Muscle layer of duodenum (tissue), 2 donors: ENCODE measurements around the gene SPECC1.

Experiments used
- H3K27ac ChIP-seq: one replicate; pipeline ENCODE4 v1.7.0; 2013; ENCODE audit warnings: mild to moderate bottlenecking, low read length
- H3K27me3 ChIP-seq: one replicate; pipeline ENCODE4 v1.7.0; 2013; ENCODE audit warnings: low read depth, mild to moderate bottlenecking, control low read depth, low read length
- H3K36me3 ChIP-seq, 2 donors: one replicate each; pipeline ENCODE4 v1.7.0; 2013; ENCODE audit warnings: low read length in 2 of 2, control low read depth in 1 of 2, mild to moderate bottlenecking in 1 of 2; ENCODE audit not compliant: insufficient read depth in 2 of 2, control insufficient read depth in 1 of 2
- H3K4me1 ChIP-seq, 2 donors: one replicate each; pipeline ENCODE4 v1.7.0; 2013; ENCODE audit warnings: low read length in 2 of 2, mild to moderate bottlenecking in 2 of 2, control low read depth in 1 of 2, moderate library complexity in 1 of 2; ENCODE audit not compliant: insufficient read depth in 2 of 2, control insufficient read depth in 1 of 2
- H3K4me3 ChIP-seq, 2 donors: one replicate each; pipeline ENCODE4 v1.7.0; 2013; ENCODE audit warnings: low read length in 2 of 2, low read depth in 1 of 2, mild to moderate bottlenecking in 1 of 2
- H3K9me3 ChIP-seq, 2 donors: one replicate each; pipeline ENCODE4 v1.7.0; 2013; ENCODE audit warnings: low read length in 2 of 2, control low read depth in 1 of 2, mild to moderate bottlenecking in 1 of 2; ENCODE audit not compliant: control insufficient read depth in 1 of 2
- donor health status: healthy.

SPECC1 gene

DNA sequence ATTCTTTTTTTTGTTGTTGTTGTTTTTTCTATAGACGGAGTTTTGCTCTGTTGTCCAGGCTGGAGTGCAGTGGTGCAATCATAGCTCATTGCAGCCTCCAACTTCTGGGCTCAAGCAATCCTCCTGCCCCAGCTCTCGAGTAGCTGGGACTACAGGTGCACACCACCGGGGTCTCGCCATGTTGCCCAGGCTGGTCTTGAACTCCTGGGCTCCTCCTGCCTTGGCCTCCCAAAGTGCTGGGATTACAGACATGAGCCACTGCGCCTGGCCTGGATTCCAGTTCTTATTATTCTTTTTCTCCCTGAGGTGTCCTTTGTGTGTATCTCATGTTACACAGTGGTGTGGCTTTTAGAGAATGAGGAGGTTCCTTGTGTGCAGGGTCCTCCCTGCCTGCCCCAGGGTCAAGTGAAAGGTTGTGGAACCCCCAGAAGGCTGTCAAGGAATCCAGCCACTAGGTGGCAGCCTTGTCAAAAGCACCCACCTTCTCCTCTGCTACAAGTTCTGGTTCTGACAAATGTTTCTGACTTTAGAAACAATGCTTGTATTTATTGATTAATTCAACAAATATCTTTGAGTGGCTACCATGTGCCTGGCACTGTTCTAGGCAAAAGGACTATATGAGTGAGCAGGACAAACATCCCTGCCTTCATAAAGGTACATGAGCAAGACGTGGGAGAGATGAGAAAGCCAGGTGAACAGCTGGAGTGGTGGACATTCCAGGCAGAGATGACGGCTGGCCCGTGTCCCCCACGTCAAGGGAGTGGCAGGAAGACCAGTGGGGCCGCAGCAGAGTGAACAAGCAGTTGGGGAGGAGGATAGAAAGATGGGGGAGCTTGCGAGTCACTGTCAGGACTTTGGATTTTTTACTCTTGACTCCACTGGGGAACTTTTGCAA is 112.4 kb downstream of the SPECC1 start:
- Histone ChIP-seq H3K9me3 (no peaks in the 10 kb centered on the region), H3K27ac (no peak overlapping the region), H3K4me3 (no peak overlapping the region), H3K36me3 (no peaks in the 10 kb centered on the region), H3K4me1 (no peaks in the 10 kb centered on the region), H3K27me3 (no peaks in the 10 kb centered on the region)

DNA sequence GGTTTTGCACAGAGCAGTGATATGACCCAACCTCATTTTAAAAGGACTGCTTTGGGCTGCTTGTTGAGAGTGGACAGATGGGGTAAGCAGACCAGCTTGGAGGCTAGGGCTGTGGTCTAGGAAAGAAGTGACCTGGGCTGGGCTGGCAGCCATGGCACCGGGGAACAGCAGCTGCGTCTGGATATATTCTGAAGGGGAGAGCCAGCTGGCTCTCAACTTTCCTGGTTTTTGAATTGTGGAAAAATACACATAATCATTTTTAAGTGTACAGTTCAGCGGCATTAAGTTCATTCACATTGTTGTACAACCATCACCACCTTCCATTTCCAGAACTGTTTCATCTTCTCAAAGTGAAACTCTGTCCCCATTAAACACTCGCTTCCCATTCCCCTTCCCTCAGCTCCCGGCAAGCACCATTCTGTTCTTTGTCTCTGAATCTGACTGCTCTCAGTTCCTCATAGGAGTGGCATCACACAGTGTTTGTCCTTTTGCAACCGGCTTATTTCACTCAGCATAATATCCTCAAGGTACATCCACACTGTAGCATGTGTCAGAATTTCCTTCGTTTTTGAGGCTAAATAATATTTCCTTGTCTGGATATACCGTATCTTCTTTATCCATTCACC is 113.2 kb downstream of the SPECC1 start:
- no peak overlapping the region for H3K4me3 ChIP-seq
- no peaks in the 10 kb centered on the region for H3K36me3 ChIP-seq
- no peaks in the 10 kb centered on the region for H3K9me3 ChIP-seq
- no peaks in the 10 kb centered on the region for H3K4me1 ChIP-seq
- no peaks in the 10 kb centered on the region for H3K27me3 ChIP-seq
- no peak overlapping the region for H3K27ac ChIP-seq

GRCh38 chr17:20123209-20123608 is 114.0 kb downstream of the SPECC1 start:
- H3K4me1 ChIP-seq, result no peaks in the 10 kb centered on the region
- no peaks in the 10 kb centered on the region for H3K36me3 ChIP-seq
- H3K27me3 ChIP-seq, result no peaks in the 10 kb centered on the region
- no peak overlapping the region for H3K4me3 ChIP-seq
- no peak overlapping the region for H3K27ac ChIP-seq
- H3K9me3 ChIP-seq, result no peaks in the 10 kb centered on the region

- Histone ChIP-seq H3K4me1 (no peaks in the 10 kb centered on the region), H3K27ac (no peak overlapping the region), H3K27me3 (no peaks in the 10 kb centered on the region), H3K9me3 (no peaks in the 10 kb centered on the region), H3K36me3 (no peaks in the 10 kb centered on the region), H3K4me3 (no peak overlapping the region)
Measured at GRCh38 chr17:20125724-20126123, 116.6 kb downstream of the SPECC1 start.

DNA sequence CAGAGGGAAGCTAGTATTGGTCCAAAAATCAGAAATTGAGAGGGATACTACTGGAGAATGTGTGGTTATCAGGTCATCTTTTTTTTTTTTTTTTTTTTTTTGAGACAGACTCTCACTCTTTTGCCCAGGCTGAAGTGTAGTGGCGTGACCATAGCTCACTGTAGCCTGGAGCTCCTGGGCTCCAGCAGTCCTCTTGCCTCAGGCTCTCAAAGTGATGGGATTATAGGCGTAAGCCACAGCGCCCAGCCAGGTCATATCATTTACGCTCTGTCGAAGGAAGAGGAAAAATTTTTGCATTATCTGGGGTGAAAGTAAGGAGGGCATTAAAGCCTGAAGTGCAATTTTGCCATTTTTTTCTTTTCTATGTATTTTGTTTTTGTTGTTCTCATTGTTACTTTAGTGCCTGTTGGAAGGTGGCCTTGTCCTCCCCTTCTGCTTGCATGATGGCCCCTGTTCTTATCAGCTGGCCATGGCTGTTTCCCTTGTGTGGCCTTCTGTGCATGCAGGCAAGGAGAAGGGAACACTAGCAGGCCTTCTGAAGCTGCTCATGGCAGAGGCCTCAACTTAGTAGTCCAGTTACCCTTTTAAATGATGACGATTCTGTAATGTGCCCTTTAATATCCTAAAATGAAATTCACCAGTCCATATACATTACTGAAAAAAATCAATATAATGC is 118.3 kb downstream of the SPECC1 start:
- H3K36me3 ChIP-seq, result no peaks in the 10 kb centered on the region
- H3K4me1 ChIP-seq, result no peaks in the 10 kb centered on the region
- H3K27ac ChIP-seq, result no peak overlapping the region
- H3K9me3 ChIP-seq, result no peaks in the 10 kb centered on the region
- no peak overlapping the region for H3K4me3 ChIP-seq
- no peaks in the 10 kb centered on the region for H3K27me3 ChIP-seq

DNA sequence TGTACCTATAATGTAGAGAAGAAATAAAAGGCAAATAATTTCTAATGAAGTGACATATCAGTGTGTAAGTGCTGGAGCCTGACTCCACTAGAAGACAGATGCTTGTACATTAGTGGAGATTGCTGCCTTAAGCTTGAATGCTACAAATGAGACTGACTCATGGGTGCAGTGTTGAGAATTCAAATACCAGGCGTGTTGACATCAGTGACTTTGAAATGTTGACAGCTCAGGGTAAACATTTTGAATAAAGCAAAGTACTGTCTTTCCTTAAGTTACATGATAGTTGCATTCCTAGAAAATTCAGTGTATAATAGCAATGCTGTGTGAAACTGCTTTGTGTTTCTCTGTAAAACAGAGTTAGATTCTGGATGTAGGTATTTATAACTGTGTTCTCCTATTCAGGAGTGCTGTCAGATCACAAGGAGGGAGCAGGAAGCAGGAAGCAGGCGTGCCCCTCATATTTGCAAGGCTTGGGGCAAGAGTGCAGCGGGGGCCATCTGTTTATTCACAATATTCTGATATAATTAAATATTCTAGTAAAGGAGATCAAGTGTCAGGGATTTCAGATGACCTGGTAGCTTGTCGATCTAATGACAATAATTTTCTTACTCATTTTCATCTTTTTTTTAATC is 119.0 kb downstream of the SPECC1 start:
- Histone ChIP-seq H3K4me3 (no peak overlapping the region), H3K36me3 (no peaks in the 10 kb centered on the region), H3K27ac (no peak overlapping the region), H3K27me3 (no peaks in the 10 kb centered on the region), H3K4me1 (no peaks in the 10 kb centered on the region), H3K9me3 (no peaks in the 10 kb centered on the region)

- Histone ChIP-seq H3K27me3 (no peaks in the 10 kb centered on the region), H3K9me3 (no peaks in the 10 kb centered on the region), H3K4me3 (no peak overlapping the region), H3K4me1 (no peaks in the 10 kb centered on the region), H3K36me3 (no peaks in the 10 kb centered on the region), H3K27ac (no peak overlapping the region)
Measured at GRCh38 chr17:20133517-20133916, 124.4 kb downstream of the SPECC1 start.

- Histone ChIP-seq H3K9me3 (no peaks in the 10 kb centered on the region), H3K27ac (no peak overlapping the region), H3K36me3 (no peaks in the 10 kb centered on the region), H3K4me3 (no peak overlapping the region), H3K27me3 (no peaks in the 10 kb centered on the region), H3K4me1 (no peaks in the 10 kb centered on the region)
Measured at GRCh38 chr17:20141198-20141972, 132.2 kb downstream of the SPECC1 start.

GRCh38 chr17:20142268-20142667 is 133.1 kb downstream of the SPECC1 start:
- no peaks in the 10 kb centered on the region for H3K4me1 ChIP-seq
- no peak overlapping the region for H3K27ac ChIP-seq
- no peaks in the 10 kb centered on the region for H3K9me3 ChIP-seq
- no peak overlapping the region for H3K4me3 ChIP-seq
- H3K27me3 ChIP-seq, result no peaks in the 10 kb centered on the region
- no peaks in the 10 kb centered on the region for H3K36me3 ChIP-seq

DNA sequence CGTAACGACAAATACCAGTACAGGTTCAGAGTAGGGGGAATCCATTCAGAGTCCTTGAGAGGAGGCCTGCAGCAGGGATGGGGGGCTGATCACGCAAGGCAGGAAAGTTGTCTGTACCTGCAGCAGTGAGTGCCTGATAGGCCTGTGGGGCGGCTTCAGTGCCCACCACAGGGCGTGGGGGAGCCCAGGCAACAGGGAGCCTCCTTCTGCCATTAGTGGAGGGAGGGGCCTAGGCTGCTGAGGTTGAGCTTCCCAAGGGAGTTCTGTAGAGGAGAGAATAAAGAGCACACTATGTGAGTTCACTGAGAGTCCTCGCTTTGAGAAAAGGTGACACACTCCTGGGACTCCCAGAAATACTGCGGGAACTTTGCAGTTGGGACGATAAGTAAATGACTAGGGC is 134.6 kb downstream of the SPECC1 start:
- H3K9me3 ChIP-seq, result no peaks in the 10 kb centered on the region
- H3K36me3 ChIP-seq, result no peaks in the 10 kb centered on the region
- H3K4me3 ChIP-seq, result no peak overlapping the region
- no peaks in the 10 kb centered on the region for H3K4me1 ChIP-seq
- H3K27ac ChIP-seq, result no peak overlapping the region
- H3K27me3 ChIP-seq, result no peaks in the 10 kb centered on the region
